ENCODE results near the gene NETO2. TPM values are rescaled to one million over a fixed set of nuclear protein-coding genes. Genes with fewer than 3 reads are reported as not detected.
A peak's percentile ranks its signal among the peaks of the same experiment; 100 is the strongest.

Gene NETO2
- total and polyA plus RNA-seq, 2 donors from 2014 or later = 1.4 to 4.8 TPM

- intact Hi-C loops (cut with DNase I) = no loop called here
- DNase-seq (peak in 1 of 5 donors; percentile 63), FAIRE-seq (no peak)
- no peaks in the 10 kb centered on the region for H3K36me3 ChIP-seq (ENCODE audit: control insufficient read depth in 2 of 3, insufficient read depth in 3 of 3, low read length in 3 of 3)
- H3K9ac ChIP-seq (ENCODE audit: low read length in 3 of 3) = no peak overlapping the region
- no peak overlapping the region for H3K27ac ChIP-seq (ENCODE audit: low read depth in 2 of 2, low read length in 2 of 2)
- no peak for TF ChIP-seq CTCF (IDR thresholded peaks at IDR 0.05; ENCODE audit: borderline replicate concordance, extremely low read depth, insufficient read depth)
- H3K4me1 ChIP-seq (ENCODE audit: control insufficient read depth in 2 of 3, insufficient read depth in 2 of 3, low read depth in 1 of 3, low read length in 3 of 3) = no peaks in the 10 kb centered on the region
- no peak overlapping the region for H3K4me3 ChIP-seq (ENCODE audit: low read length in 3 of 3)
- H3K27me3 ChIP-seq (ENCODE audit: control insufficient read depth, insufficient read depth, low read length) = no peaks in the 10 kb centered on the region
- no peaks in the 10 kb centered on the region for H3K9me3 ChIP-seq (ENCODE audit: control insufficient read depth in 2 of 3, insufficient read depth in 1 of 3, low read length in 3 of 3)
Measured at GRCh38 chr16:47055136-47055885, 88.4 kb downstream of the NETO2 start.

- DNase-seq (peak in 1 of 5 donors; percentile 24), FAIRE-seq (no peak)
- H3K9ac ChIP-seq (ENCODE audit: low read length in 3 of 3) = no peak overlapping the region
- H3K4me3 ChIP-seq (ENCODE audit: low read length in 3 of 3) = no peak overlapping the region
- no peak overlapping the region for H3K27ac ChIP-seq (ENCODE audit: low read depth in 2 of 2, low read length in 2 of 2)
- H3K36me3 ChIP-seq (ENCODE audit: control insufficient read depth in 2 of 3, insufficient read depth in 3 of 3, low read length in 3 of 3) = no peaks in the 10 kb centered on the region
- no peaks in the 10 kb centered on the region for H3K9me3 ChIP-seq (ENCODE audit: control insufficient read depth in 2 of 3, insufficient read depth in 1 of 3, low read length in 3 of 3)
- no peaks in the 10 kb centered on the region for H3K27me3 ChIP-seq (ENCODE audit: control insufficient read depth, insufficient read depth, low read length)
- no peaks in the 10 kb centered on the region for H3K4me1 ChIP-seq (ENCODE audit: control insufficient read depth in 2 of 3, insufficient read depth in 2 of 3, low read depth in 1 of 3, low read length in 3 of 3)
- intact Hi-C loops (cut with DNase I) = no loop called here
- TF ChIP-seq CTCF (IDR thresholded peaks at IDR 0.05; ENCODE audit: borderline replicate concordance, extremely low read depth, insufficient read depth) = no peak
Measured at GRCh38 chr16:47054306-47054705, 89.4 kb downstream of the NETO2 start.

GRCh38 chr16:47053895-47054294, 89.8 kb downstream of the NETO2 start:
- no peak for TF ChIP-seq CTCF (IDR thresholded peaks at IDR 0.05; ENCODE audit: borderline replicate concordance, extremely low read depth, insufficient read depth)
- Histone ChIP-seq H3K4me1 (ENCODE audit: control insufficient read depth in 2 of 3, insufficient read depth in 2 of 3, low read depth in 1 of 3, low read length in 3 of 3) (no peaks in the 10 kb centered on the region), H3K9ac (ENCODE audit: low read length in 3 of 3) (no peak overlapping the region), H3K4me3 (ENCODE audit: low read length in 3 of 3) (no peak overlapping the region), H3K27me3 (ENCODE audit: control insufficient read depth, insufficient read depth, low read length) (no peaks in the 10 kb centered on the region), H3K9me3 (ENCODE audit: control insufficient read depth in 2 of 3, insufficient read depth in 1 of 3, low read length in 3 of 3) (no peaks in the 10 kb centered on the region), H3K27ac (ENCODE audit: low read depth in 2 of 2, low read length in 2 of 2) (no peak overlapping the region), H3K36me3 (ENCODE audit: control insufficient read depth in 2 of 3, insufficient read depth in 3 of 3, low read length in 3 of 3) (no peaks in the 10 kb centered on the region)
- peak in 1 of 5 donors; percentile 5 for DNase-seq
- intact Hi-C loops (cut with DNase I) = no loop called here
- FAIRE-seq = no peak
